Measurements from ENCODE around the gene CTRB2. TPM values are rescaled to one million over a fixed set of nuclear protein-coding genes. Genes with fewer than 3 reads are reported as not detected.
A peak's percentile ranks its signal among the peaks of the same experiment; 100 is the strongest.

CTRB2 gene
- not detected in 2 replicates for total RNA-seq (2014; rRNA removed)
- polyA plus RNA-seq (2012), result 0.05 TPM

DNA sequence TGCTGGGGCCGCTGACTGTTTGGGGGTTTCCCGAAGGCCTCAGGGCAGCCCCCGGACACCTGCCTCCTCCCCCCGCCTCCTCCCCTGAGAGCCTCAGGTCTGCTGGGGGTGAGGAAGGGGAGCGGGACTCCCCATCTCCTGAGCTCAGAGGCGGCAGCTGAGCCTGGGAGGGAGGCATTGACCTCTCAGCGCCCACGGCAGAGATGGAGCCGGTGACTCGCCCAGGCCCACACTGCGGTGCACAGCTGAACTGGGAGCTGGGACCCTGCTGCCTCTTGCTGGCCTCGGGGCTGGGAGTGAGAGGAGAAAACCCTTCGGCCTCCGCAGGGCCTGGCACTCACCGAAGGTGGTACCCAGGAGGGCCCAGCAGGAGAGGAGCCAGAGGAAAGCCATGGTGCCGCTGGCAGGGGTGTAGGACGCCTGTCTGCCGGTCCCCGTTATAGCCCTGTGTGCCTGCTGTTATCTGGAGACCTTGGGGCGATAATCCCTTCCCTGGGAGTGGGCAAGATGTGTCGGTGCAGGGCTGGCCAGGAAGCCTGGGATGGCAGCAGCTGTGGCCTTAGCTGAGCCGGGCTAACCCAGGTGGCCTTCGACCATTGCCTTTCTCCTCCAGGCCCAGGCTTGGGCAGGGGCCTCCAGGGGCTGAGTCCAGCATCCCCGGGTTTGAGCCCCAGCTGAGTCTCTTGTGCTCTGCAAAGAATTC, at the start of gene CTRB2:
CTRB2 (minus strand) TSS at position 413 of the 703 bp plus-strand sequence; CDS start at position 393, 20 bp downstream.
- DNase-seq (ENCODE audit: low read depth), result no peak

DNA sequence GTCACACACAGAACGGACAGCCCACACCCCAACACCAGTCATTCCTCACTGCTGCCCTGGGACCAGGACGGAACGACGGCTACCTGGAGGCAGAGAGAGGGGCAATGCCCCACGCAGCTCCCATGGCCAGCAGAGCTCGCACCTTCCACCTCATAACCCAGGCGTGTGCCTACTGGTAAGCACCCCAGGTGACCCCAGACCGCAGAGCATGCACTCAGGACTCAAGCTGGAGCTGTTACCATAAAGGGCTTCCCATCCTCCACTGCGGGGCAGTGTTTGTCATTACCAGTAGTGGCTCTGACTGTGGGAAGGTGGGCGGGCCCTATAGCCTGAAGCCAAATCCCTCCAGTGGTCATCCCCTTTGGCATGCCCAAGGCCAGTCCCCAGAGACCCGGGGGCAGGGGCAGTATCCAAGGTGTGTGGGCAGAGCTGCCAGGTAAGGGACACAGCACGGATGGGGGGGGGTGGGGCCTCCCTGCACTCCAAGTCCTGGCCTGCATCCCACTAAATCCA, 49.2 kb upstream of the CTRB2 start:
- no peak for DNase-seq (ENCODE audit: low read depth)

DNA sequence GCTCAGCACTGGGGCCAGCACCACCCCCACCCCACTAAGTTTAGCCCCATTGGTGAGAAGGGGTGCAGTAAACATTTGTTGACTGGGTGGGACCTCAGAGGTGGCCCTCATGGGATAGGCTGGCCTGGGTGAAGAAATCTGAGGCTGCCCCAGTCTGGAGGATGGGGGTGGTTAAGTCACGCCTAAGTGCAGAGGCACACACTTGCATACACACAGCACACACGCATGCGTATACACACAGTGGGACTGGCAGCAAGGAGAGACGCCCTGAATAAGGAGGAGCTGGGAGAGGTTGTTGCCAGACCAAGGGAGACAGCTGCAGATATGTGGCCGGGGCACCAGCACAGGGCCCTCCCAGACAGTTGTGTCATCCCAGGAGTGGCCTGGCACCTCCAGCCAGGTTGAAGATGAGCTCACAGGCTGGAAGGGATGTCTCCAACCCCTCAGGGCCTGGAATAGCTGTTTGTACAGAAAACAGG, 47.4 kb upstream of the CTRB2 start:
- peak; percentile 92 for DNase-seq (ENCODE audit: low read depth)

DNA sequence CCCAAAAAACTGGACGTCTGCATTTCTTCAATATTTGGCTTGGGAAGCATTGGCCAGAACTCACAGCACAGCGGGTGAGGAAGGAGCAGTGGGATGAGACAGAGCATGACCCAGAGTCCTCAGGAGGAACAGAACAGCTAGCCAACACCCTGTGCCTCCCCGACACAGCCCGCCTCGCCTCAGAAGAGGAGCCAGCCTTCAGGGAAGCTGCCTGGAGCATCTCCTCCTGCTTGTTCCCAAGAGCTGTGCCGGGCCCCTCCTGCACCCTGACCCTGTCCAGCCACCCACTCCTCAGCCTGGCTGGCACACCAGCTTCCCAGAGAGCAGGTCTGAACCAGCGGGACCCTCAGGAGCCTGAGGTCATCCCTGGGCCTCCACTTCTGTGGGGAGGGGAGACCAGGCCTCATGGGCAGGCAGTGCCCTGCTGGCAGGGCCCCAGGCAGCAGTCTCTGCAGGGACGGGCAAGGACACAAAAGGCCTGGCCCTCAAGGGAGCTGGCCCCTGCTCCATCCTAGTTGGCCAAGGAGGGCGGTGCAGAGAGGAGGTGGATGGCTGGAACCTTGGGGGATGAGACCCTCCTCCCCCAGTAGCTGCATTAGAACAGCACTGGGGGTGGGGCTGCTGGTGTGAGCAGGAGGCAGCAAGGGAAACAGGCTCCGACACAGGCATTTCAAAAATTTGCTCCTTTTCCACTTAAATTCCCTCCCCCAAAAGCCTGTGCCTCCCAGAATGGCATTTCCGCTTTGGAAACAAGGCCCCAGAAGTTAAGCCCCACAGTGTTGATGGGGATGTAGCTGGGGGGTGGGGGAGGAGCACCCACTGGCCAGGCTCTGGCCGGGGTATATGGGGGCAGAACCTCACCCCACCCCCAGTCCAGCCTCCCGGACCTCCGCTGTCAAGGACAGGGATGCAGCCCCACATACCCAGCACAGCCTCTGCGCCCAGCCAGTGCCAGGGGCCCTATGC, 46.3 kb upstream of the CTRB2 start:
- DNase-seq (ENCODE audit: low read depth), result no peak

DNA sequence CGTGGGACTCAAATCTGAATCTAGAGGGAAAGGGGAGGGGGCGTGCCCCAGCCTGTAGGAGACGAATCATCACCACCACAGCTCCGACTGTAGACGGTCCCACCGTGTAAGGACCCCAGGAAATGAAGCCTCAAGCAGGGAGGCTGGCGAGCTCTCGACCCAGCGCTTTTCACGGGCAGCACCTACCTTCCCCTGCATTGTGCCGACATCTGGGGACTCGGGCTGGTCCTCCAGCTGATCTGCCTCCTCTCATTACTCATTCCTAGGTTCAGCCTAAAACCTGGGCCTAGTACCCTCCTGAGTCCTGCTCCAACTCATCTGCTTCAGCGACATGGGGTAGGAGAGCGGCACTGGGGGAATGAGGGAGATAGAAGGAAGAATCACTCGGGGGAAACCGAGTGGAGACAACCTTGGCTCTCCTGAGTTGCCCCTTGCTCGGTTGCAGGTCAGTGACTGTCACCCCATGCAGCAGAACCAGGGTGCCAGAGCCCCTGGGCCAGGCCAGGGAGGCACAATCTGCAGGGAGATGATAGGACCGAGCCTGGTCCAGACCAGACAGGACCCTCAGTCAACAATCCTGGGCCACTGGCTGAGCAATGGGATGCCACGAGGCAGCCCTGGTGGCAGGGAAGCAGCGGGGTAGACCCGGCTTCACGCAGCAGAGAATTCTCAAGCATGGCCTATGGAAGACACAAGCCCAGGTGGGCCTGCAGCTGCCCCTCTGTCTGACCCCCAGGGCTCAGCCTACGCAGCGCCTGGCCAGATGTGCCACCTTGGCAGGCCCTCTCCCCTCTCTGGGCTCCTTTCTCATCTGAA, 45.3 kb upstream of the CTRB2 start:
- no peak for DNase-seq (ENCODE audit: low read depth)

DNA sequence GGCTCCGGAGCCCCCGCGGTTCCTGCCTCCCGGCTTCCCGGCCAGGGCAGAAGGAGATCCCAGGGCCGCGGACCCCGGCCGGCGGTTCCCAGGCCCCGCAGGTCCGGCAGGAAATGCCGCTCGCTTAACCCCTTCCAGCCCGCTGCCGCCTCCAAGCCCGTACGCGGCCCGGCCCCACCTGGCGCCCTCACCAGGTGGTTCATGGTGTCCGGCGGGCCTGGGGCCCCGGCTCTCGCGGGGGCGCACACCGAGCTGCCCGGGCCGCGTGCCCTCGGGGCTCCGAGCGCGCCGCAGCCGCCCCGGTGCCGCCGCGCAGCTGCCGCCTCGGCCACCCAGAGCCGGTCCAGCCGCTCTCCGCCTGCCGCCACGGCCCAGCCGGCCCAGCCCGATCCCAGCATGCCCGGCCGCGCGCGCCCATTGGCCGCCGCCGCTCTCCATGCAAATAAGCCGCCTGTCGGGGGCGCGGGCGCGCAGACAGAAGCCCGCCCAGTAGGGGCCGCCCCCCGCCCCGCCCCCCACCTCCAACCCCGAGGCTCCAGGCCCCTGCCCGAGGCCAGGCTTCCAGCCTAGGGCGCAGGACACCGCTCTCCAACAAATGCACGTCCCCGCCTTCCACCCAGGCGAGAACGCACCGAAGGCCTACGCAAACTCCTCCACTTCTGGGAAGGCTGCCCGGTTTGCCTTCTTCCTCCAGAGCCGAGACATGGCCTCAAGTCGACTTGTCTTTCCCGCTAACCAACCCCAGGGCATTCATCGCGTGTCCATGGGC, 44.5 kb upstream of the CTRB2 start, which contains the start of gene BCAR1:
BCAR1 (minus strand) TSS at position 345 of the 769 bp plus-strand sequence; CDS start at position 203, 142 bp downstream.
- peak; percentile 79 for DNase-seq (ENCODE audit: low read depth)

DNA sequence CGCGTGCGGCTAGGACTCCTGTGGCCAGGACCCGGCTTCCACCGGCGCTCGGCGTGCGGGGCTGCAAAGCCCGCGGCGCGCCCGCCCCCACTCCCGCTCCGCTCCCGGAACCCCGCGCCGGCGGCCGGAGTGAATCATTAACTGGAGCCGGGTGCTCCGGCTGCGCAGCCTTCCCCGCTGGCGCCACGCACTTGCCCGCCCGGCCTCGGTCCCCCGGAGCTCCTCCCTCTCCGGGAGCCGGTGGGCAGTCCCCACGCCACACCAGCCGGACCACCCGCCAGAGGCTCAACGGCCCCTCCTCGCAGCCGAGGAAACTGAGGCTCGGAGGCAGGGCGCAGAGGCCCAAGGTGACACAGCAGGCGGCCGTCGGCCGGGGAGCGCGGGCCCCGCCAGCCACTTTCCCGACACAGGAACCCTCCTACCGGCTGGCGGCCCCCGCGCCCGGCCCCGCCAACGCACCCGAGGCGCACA, 43.9 kb upstream of the CTRB2 start:
- no peak for DNase-seq (ENCODE audit: low read depth)

DNA sequence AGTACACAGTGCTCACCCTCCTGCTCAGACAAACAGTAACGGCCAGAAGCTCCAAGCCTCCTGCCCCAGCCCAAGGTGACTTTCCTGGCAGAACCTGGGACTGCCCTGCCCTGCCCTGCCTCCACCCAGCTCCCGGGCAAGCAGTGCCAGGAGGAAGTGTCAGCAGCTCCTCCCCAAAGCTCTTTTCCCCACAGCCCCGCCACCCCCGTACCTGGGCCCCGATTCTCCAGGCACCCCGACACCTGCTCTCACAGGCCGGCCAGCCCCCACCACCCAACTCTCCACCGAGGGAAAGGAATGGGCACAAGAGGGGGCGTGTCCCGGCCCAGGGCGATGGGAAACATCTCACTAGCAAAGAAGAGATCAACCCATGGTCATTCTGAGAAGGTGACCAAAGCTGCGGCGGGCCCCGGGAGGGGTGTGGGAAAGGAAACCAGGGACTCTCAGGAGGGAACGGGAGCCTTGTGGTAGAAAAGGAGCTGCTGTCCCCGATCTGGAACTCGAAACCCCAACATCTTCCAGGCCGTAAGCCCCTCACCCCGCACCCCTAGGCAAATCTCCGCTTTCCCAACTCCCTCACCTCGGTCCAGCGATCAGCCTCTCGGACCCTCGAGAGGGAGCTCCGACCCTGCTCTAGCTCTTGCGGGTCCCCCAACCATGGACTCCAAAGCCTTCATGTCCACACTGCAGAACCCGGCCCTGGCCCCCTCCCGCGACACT, 43.3 kb upstream of the CTRB2 start:
- DNase-seq (ENCODE audit: low read depth), result no peak

DNA sequence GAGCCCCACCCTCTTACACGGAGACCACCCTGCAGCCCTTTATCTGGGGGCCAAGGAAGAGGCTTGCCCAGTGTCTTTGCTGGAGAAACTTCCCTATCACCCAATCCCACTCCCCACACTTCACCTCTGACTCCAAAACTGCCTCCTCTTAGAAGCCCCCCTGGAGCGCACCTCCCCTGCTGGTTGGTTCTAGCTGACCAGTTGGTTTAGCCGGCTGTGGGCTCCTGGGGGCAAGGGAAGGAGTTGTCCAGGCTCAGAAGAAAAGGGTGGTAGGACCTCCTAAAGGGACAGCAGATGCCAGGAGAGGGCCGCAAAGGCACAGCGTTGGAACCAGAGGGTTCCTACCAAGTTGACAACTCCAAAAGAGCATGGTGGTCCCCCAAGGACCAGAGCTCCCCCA, 42.5 kb upstream of the CTRB2 start:
- no peak for DNase-seq (ENCODE audit: low read depth)

DNA sequence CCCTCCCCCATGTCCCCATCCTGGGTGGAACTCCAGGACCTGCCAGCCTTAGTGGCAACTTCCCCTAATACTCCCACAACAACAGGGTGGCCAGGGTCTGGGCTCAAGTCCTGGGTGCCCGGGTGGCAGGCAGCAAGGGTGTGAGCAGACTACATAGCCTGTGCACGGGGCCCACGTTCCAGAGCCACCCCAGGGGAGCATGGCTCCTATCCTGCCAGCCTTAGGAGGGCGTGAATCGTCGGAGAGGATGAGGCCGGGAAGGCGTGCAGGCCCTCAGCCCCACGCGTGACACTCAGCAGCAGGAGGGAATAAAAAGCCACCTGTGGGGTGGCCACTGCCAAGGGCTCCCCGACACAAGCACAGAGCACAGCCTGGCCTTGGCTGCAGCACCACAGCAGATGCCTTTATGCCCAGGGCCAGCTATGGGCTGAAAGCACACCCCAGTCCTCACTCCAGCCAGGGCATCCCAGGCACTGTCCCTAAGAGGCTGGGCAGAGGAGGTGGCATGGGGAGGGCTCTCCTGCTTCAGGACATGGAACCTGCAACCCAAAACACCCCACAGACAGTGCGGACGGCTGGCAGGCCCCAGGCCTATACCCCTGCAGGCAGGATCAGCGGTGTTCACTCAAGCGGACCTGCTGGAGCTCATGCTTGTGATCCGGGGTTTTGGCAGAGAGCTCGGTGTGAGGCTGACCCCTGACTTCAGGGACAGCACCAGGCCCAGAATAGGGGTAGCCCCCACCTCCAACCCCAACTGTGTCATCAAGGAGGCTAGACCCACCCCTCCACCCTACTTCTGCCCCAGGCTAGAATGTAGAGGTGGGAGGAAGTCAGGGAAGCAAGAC, 41.8 kb upstream of the CTRB2 start:
- no peak for DNase-seq (ENCODE audit: low read depth)

DNA sequence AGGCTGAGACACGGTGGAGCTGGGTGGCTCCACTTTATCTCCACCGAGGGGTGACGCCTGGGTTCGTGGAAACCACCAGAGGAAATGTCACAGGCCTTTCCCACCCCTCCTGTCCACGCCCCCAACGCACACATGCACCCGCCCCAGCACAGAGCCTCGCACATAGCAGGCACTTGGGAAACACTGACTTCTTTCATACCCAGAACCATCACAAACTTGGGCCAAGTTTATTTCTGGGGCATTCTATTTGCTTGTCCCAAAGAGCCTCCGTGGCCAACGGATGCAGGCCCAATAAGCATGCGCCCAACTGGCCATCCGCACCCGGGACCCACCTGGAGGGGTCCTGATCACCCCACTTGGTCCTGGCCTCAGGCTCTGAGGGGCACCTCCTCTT, 41.2 kb upstream of the CTRB2 start:
- no peak for DNase-seq (ENCODE audit: low read depth)

DNA sequence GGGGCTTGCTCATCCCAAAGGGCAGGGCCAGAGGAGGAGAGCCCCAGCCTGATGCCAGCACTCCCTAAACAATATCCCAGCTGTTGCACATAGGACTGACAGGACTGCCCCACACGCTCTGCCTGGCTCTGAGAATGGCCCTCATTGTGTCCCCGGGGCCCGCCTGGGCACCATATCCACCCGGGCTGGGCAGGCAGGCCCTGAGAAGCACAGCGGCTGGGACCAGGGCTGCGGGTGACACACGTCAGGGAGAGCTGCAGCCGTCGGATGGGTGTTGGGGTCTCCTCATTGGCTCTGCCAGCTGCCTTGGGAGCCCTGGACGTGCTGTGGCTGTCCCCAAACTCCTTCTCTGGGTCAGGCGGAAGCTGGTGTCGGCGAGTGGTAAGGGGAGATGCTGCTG, 40.3 kb upstream of the CTRB2 start:
- no peak for DNase-seq (ENCODE audit: low read depth)

DNA sequence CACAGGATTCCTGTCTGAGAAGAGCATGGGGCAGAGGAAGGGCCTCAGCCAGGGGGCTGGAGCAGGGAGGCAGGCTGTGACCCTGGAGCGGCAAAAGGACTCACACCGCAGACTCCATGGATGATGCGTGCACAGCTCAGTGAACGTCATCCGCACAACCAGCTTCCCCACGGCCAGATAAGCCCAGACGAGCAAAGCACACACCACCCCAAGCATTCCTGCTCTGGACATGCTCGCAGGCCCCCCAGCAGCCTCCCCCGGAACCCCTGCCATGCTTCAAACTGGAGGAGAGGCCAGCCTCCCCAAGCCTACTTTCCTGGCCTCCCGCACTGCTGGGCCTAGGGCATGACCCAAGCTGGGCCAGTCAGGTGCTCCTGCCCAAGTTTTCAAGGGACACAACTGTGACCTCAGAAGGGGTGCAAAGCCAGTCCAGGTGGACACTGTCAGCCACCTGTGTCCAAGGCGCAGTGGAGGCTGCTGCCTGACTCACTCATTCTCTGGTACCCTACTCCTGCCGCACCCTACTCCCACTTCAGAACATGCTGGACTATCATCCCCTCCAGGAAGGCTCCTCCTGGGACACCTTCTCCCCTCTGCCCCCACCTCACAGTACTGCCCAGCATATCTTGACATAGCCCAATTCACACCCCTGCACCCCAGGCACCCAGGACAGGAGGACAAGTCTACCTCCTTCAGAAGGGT, 39.7 kb upstream of the CTRB2 start:
- DNase-seq (ENCODE audit: low read depth), result no peak

DNA sequence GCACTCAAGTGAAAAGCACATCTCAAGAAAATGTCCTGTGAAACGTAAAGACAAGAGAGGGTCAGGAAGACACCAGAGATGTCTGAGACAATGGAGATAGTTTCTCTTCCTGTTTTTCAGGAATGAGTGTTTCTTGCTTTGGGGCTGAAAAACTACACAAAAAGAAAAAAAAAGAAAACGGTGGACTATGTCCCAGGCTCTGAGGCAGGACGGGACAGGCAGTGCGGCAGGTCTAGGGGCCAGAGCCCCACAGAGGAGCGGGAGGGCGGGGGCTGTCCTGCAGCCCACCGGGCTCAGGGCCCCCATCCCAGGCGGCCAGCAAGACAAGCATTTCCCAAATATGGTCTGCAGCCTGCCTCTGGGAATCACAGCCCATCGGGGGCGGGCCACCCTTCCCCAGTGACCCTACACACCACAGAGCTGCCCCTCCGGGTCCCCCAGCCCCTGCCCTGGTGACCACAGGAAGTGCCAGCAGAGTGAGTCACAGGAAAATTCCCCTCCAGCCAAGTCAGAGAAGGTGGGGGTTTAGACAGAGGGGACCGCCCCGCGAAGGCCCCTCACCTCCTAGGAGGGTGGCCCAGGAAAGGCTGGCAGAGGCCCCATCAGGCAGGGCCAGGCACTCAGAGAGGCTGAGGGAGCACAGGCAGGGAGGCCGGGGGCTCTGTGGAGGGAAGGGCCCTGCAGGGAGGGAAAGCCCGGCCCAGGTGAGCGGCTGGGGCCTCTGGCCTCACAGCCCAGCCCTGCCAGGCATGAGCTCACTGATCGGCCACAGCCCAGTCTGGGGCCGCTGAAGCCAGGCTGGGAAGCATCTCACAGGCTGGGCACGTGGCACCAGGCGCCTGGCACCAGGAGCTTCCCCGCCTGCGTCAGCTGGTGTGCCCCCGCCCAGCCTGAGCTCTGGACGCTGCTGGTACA, 38.1 kb upstream of the CTRB2 start:
- DNase-seq (ENCODE audit: low read depth), result peak; percentile 98

DNA sequence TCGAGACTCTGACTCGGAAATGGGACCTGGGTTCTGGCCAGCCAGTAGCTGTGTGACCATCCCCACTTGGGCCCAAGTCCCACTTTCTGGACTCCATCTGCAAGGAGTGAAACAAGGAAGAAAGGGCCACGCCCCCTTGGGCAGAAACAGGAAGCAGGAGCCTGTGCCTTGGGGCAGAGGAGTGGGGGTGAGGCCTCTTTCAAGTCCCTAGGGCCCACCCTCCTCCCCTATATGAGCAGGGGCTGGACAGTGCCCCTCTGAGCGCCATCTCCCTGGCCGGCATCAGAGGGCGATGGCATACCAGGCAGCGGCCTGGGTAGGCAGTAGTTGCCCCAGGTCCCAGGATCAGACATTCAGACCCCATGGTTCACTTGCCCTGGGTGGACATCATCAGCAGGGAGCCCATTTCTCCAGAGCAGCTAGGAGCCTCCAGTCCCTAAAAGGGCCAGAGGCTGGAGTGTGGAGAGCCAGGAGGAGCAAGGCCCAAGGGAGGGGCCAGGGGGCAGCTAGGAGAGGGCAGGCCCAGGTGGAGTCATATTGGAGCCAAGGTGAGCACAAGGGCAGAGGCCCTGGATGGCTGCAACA, 37.4 kb upstream of the CTRB2 start:
- no peak for DNase-seq (ENCODE audit: low read depth)

DNA sequence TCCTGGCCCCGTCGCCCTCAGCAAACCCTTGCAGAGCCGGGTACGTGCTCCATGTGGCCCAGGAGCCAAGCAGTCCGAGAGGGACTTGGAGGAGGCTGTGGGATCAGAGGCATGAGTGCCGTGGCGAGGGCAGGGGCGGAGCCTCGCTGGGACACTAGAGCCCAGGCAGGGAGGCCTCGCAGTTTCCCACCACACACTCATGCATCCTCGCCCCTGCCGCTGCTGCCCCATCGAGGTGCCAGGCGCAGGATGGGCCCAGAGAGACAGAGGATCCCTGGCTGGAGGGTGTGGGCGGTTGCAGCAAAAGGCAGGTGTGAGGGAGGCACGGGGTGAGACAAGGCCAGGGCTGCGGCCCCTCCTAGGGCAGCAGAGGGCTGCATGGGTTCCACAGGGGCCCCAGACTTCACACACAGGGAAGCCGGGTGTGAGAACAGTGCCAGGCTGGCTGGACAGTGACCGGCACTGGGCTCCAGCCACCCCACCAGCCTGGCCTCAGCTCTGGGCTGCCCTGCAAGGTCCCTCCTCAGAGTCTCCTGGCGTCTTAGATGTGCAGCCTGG, 36.8 kb upstream of the CTRB2 start:
- no peak for DNase-seq (ENCODE audit: low read depth)
